ENCODE measurements around the gene CDK5R2.

DNA sequence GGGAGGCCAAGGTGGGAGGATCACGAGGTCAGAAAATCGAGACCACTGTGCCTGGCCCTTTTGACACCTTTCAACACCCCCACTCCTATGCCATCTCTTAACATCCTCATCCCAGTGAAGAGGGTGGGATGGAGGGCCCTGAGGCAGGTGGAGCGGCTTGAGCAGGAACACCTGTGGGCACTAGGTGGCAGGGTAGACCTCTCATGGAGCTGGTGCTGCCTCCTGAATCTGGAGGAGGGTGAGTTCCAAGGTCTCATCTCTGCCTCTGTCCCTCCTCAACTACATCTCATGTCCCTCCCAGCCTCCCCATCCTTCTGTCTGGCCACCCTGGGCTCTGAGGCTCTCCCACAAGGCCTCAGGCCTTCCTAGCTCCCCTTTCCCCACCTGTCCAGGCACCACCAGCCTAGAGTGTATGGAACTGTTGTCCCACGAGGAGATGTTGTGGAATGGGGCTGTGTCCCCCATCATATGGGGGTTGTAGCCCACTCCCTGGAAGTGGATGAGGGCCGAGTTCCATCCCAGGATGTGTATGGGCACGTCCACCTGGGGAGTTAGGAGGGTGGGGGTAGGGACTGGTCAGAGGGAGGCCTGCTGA lies 50.8 kb downstream of the CDK5R2 start:
- TF ChIP-seq POLR2A (IDR thresholded peaks at IDR 0.05) (no peak), CTCF (IDR thresholded peaks at IDR 0.05 in 8 of 11, conservative IDR thresholded peaks at IDR 0.05 in 3 of 11) (peak in 4 of 11 experiments; percentile 13 to 30 (median 21)), POLR2AphosphoS5 (IDR thresholded peaks at IDR 0.05) (no peak)

All from spleen (tissue), 7 donors.